Stomach (tissue), 9 donors: ENCODE measurements around the gene NEUROD1. TPM values are rescaled to one million over a fixed set of nuclear protein-coding genes. Genes with fewer than 3 reads are reported as not detected.

ENCODE experiments used
- DNase-seq, 2 donors: peaks; one replicate each; pipeline versions ENCODE4 v3.0.0 to v3.0.0-alpha.2; 2013 to 2019
- H3K27ac ChIP-seq, 5 donors: fragments of 200-600 bp in 4 of 5; sonication (generic) in 4 of 5; one replicate each; pipeline ENCODE4 v1.5.1; 2013 to 2019; ENCODE audit warnings: mild to moderate bottlenecking in 1 of 5, moderate library complexity in 1 of 5
- H3K27me3 ChIP-seq, 3 donors: fragments of 200-600 bp; sonication (generic); one replicate each; pipeline ENCODE4 v1.5.1; 2017 to 2019; ENCODE audit warnings: mixed run types in 1 of 3
- H3K36me3 ChIP-seq, 4 donors: fragments of 200-600 bp; sonication (generic); 1 replicate in 3 of 4; 2 replicates in 1 of 4; pipeline ENCODE4 v1.5.1; 2016 to 2019
- H3K4me1 ChIP-seq, 4 donors: fragments of 200-600 bp; sonication (generic); one replicate each; pipeline ENCODE4 v1.5.1; 2016 to 2019
- H3K4me3 ChIP-seq, 4 donors: fragments of 200-600 bp; sonication (generic) in 3 of 4; one replicate each; pipeline ENCODE4 v1.5.1; 2016 to 2019; ENCODE audit warnings: mild to moderate bottlenecking in 1 of 4
- H3K9me3 ChIP-seq, 4 donors: fragments of 200-600 bp; sonication (generic); one replicate each; pipeline ENCODE4 v1.5.1; 2016 to 2019
- EP300 ChIP-seq: sonication (generic); formaldehyde crosslinking; IDR thresholded peaks from one replicate; pipeline ENCODE4 v1.6.1; 2017; ENCODE audit warnings: antibody characterized with exemption
- POLR2A ChIP-seq, 4 donors: fragments of 450-650 bp; IDR thresholded peaks; one replicate each; pipeline ENCODE4 v1.6.1; 2016; ENCODE audit warnings: antibody characterized with exemption in 4 of 4, control low read depth in 2 of 4, mild to moderate bottlenecking in 1 of 4, moderate library complexity in 1 of 4
- POLR2AphosphoS5 ChIP-seq, 3 donors: sonication (generic); formaldehyde crosslinking; IDR thresholded peaks; one replicate each; pipeline ENCODE4 v1.6.1; 2016; ENCODE audit warnings: antibody characterized with exemption in 3 of 3
- WGBS, 5 donors: extraction: QIAGEN DNeasy Blood & Tissue Kit in 3 of 5; methylation state at CpG; one replicate each; pipeline versions ENCODE4 v1.1.5 to v1.1.7; 2013 to 2018; 5-methylcytosine and 5-hydroxymethylcytosine counted together
- intact Hi-C: fragments of 100-400 bp; cut with DNase I; formaldehyde crosslinking; loops from one replicate; pipeline ENCODE4 v1.15.1; 2023; ENCODE audit warnings: low total_unique reads
- polyA plus RNA-seq, 3 donors: library from polyadenylated mRNA; stranded (reverse); fragments of 200-250 nt; gene quantifications; one replicate each; pipeline ENCODE4 v1.2.3, GENCODE V29; 2013
- total RNA-seq, 5 donors: library from RNA; depleted of rRNA; stranded (reverse); fragments of >200 nt; gene quantifications; one replicate each; pipeline versions ENCODE4 v1.1.0 to v1.2.3, GENCODE V29; 2014 to 2016
- TF ChIP-seq, protein P1 (sequence below), 7 experiments: fragments of 450-650 bp in 4 of 7; fragments of 200-600 bp in 3 of 7; sonication (generic) in 3 of 7; IDR thresholded peaks; one replicate each; pipeline ENCODE4 v1.5.1; 2016 to 2019; ENCODE audit warnings: antibody characterized with exemption in 7 of 7, control low read depth in 2 of 7, mild to moderate bottlenecking in 1 of 7
- donor health status: healthy with polysubstance abuse.
- donor health status: Bipolar disorder and iron deficiency.
- donor health status: healthy.

The NEUROD1 gene
- total and polyA plus RNA-seq, 8 donors, result 0.55 to 3.6 (median 1.2) TPM; not detected in 3

DNA sequence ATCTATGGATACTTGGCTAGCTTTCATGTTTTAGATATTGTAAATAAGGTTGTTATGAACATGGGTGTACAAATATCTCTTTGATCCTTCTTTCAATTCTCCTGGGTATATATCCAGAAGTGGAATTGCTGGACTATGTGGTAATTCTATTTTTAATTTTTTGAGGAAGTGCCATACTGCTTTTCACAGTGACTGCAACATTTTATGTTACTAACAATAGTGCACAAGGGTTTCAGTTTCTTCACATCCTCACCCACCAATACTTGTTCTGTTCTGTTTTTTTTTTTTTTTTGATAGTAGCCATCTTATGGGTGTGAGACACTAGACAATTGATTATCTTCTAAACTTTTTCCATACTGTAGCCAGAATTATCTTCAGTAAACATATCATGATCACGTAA lies 17.3 kb upstream of the NEUROD1 start:
- H3K9me3 ChIP-seq, result peaks cover 0 to 3% (median under 1%) of the 10 kb centered on the region in 4 donors
- H3K27ac ChIP-seq, result no peak overlapping the region
- H3K4me1 ChIP-seq, result no peaks in the 10 kb centered on the region
- intact Hi-C loops, result no loop called here
- 42 to 80% (median 67%) methylated on average over 1 of the region's 1 CpG for WGBS, 5 donors
- no peak overlapping the region for H3K4me3 ChIP-seq
- H3K27me3 ChIP-seq, result peaks cover 0 to 4% (median 0%) of the 10 kb centered on the region in 3 donors
- no peak for TF ChIP-seq EP300
- no peak for TF ChIP-seq POLR2AphosphoS5 (IDR thresholded peaks at IDR 0.05)
- TF ChIP-seq, protein P1, sequence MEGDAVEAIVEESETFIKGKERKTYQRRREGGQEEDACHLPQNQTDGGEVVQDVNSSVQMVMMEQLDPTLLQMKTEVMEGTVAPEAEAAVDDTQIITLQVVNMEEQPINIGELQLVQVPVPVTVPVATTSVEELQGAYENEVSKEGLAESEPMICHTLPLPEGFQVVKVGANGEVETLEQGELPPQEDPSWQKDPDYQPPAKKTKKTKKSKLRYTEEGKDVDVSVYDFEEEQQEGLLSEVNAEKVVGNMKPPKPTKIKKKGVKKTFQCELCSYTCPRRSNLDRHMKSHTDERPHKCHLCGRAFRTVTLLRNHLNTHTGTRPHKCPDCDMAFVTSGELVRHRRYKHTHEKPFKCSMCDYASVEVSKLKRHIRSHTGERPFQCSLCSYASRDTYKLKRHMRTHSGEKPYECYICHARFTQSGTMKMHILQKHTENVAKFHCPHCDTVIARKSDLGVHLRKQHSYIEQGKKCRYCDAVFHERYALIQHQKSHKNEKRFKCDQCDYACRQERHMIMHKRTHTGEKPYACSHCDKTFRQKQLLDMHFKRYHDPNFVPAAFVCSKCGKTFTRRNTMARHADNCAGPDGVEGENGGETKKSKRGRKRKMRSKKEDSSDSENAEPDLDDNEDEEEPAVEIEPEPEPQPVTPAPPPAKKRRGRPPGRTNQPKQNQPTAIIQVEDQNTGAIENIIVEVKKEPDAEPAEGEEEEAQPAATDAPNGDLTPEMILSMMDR (IDR thresholded peaks at IDR 0.05), result no peak
- no peak for TF ChIP-seq POLR2A (IDR thresholded peaks at IDR 0.05)
- H3K36me3 ChIP-seq, result no peaks in the 10 kb centered on the region
- no peak for DNase-seq

DNA sequence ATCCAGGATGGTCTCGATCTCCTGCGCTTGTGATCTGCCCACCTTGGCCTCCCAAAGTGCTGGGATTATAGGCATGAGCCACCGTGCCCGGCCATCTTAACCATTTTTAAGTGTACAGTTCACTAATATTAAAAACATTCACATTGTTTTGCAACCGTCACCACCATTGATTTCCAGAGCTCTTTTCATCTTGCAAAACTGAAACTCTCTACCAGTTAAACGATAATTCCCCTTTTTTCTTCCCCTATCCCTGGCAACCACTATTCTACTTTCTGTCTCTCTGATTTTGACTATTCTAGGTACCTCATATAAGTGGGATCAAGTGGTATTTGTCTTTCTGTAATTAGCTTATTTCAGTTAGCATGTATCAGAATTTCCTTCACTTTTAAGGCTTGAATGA lies 16.8 kb upstream of the NEUROD1 start:
- no peaks in the 10 kb centered on the region for H3K9me3 ChIP-seq
- no peak overlapping the region for H3K27ac ChIP-seq
- intact Hi-C loops, result no loop called here

DNA sequence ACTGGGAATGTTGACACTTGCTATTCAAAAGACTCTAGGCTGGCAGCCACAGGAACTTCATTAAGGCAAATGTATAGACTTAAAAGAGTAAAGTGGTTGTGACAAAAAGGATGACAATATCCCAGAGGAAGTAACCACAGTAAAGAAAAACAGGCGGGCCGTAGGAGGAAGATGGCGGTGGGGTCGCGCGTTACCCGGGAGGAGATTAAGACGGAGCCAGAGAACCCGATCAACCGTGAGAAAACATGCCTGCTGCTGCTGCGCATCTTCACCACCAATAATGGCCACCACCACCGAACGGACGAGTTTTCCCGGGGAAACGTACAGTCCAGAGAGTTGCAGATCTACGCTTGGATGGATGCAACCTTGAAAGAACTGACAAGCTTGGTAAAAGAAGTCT lies 14.0 kb upstream of the NEUROD1 start:
- Histone ChIP-seq H3K36me3 (no peaks in the 10 kb centered on the region), H3K4me3 (no peak overlapping the region), H3K4me1 (no peaks in the 10 kb centered on the region), H3K27ac (no peak overlapping the region), H3K9me3 (no peaks in the 10 kb centered on the region), H3K27me3 (peaks cover 0 to 17% (median 0%) of the 10 kb centered on the region in 3 donors)
- TF ChIP-seq, protein P1 (IDR thresholded peaks at IDR 0.05), result no peak
- TF ChIP-seq EP300, result no peak
- TF ChIP-seq POLR2A (IDR thresholded peaks at IDR 0.05), result no peak
- no peak for TF ChIP-seq POLR2AphosphoS5 (IDR thresholded peaks at IDR 0.05)
- DNase-seq, result no peak
- WGBS, 5 donors, result 90 to 95% (median 93%) methylated on average over 17 of the region's 17 CpGs
- intact Hi-C loops, result no loop called here

More for the DNA sequence above, 16.8 kb upstream of the NEUROD1 start:
- no peak for DNase-seq
- H3K27me3 ChIP-seq, result peaks cover 0 to 4% (median 0%) of the 10 kb centered on the region in 3 donors
- H3K4me1 ChIP-seq, result no peaks in the 10 kb centered on the region
- no peak overlapping the region for H3K4me3 ChIP-seq
- WGBS, 5 donors, result 84 to 95% (median 86%) methylated on average over 6 of the region's 6 CpGs
- H3K36me3 ChIP-seq, result no peaks in the 10 kb centered on the region
- TF ChIP-seq POLR2A (IDR thresholded peaks at IDR 0.05) (no peak), POLR2AphosphoS5 (IDR thresholded peaks at IDR 0.05) (no peak), EP300 (no peak)
- TF ChIP-seq, protein P1 (IDR thresholded peaks at IDR 0.05), result no peak

DNA sequence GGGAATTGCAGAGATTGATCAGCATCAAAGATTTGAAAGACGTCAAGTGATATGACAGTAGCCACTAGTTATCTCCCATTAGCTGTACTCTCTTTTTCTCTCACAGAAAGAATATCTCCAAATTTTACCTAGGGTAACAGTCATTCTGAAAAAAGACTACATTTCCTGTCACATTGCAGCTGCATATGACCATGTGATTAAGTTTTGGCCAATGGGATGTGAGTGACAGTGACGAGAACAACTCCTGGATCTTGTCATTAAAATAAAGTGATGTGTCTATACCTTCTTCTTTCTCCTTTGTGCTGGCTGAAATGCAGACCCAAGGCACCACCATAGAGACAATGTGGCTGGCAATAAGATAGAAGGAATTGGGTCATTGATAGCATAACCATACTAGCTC lies 10.5 kb upstream of the NEUROD1 start:
- intact Hi-C loops, result no loop called here
- Histone ChIP-seq H3K27me3 (peaks cover 0 to 39% (median 6%) of the 10 kb centered on the region in 3 donors), H3K9me3 (no peaks in the 10 kb centered on the region), H3K4me3 (no peak overlapping the region), H3K4me1 (no peaks in the 10 kb centered on the region), H3K36me3 (no peaks in the 10 kb centered on the region), H3K27ac (no peak overlapping the region)
- DNase-seq, result no peak
- 72 to 90% (median 82%) methylated on average over 2 of the region's 2 CpGs for WGBS, 5 donors
- no peak for TF ChIP-seq EP300
- no peak for TF ChIP-seq POLR2A (IDR thresholded peaks at IDR 0.05)

DNA sequence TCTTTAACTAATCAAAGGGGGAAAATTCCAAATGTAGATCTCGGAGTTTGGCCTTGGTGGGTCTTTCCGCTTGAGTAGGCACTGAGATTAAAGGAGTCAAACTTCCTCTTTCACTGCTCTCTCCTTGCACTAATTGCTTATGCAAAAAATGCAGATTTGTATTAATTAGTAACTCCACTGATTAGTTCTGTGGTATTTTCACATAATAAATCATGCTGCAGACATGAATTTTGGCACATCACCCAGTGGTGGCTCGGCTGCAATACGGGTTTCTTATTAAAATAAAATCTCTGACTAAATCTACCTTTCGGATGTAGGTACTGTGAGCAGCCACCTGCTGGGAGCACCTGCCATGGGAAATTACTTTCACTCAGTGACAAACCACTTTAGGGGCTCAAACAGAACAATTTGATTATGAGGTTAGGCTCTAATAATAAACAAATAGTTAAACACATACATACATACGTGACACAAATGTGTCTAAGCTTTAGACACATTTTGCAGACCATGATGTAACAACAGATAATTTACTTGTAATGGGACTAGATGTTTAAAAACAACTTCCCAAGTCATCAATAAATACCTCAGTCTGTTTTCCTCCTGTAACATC lies 6.4 kb upstream of the NEUROD1 start:
- H3K4me3 ChIP-seq, result no peak overlapping the region
- H3K4me1 ChIP-seq, result peaks cover 15 to 36% (median 27%) of the 10 kb centered on the region in 4 donors
- intact Hi-C loops, result no loop called here
- 40 to 57% (median 53%) methylated on average over 6 of the region's 6 CpGs for WGBS, 5 donors
- H3K36me3 ChIP-seq, result no peaks in the 10 kb centered on the region
- DNase-seq, result peak in 1 of 2 donors; percentile 5
- no peaks in the 10 kb centered on the region for H3K9me3 ChIP-seq
- H3K27me3 ChIP-seq, result peaks cover 25 to 80% (median 47%) of the 10 kb centered on the region in 3 donors
- H3K27ac ChIP-seq, result no peak overlapping the region
- TF ChIP-seq POLR2A (IDR thresholded peaks at IDR 0.05), result no peak
- TF ChIP-seq, protein P1 (IDR thresholded peaks at IDR 0.05), result no peak
- no peak for TF ChIP-seq POLR2AphosphoS5 (IDR thresholded peaks at IDR 0.05)
- TF ChIP-seq EP300, result no peak
